Effector memory CD4-positive, alpha-beta T cell (primary cell): ENCODE measurements around the gene SPINK4.

Source experiments
- DNase-seq, 3 donors: peaks; one replicate each; pipeline ENCODE4 v3.0.0-alpha.2; 2020
- H3K27ac ChIP-seq: 2 replicates; pipeline ENCODE4 v1.7.0; 2013; ENCODE audit warnings: mild to moderate bottlenecking, low read length, moderate library complexity; ENCODE audit not compliant: insufficient read depth, poor library complexity, severe bottlenecking
- H3K27me3 ChIP-seq: replicated peaks from 2 replicates; pipeline ENCODE4 v1.7.0; 2013; ENCODE audit warnings: mild to moderate bottlenecking, low read length; ENCODE audit not compliant: insufficient read depth, control insufficient read depth, poor library complexity, severe bottlenecking
- H3K36me3 ChIP-seq: 2 replicates; pipeline ENCODE4 v1.7.0; 2013; ENCODE audit warnings: mild to moderate bottlenecking, low read length, moderate library complexity; ENCODE audit not compliant: control insufficient read depth, insufficient read depth
- H3K4me1 ChIP-seq: 2 replicates; pipeline ENCODE4 v1.7.0; 2013; ENCODE audit warnings: low read length, mild to moderate bottlenecking; ENCODE audit not compliant: control insufficient read depth, insufficient read depth, poor library complexity, severe bottlenecking
- H3K4me3 ChIP-seq: 2 replicates; pipeline ENCODE4 v1.7.0; 2013; ENCODE audit warnings: low read length, low read depth, mild to moderate bottlenecking; ENCODE audit not compliant: insufficient read depth, poor library complexity, severe bottlenecking
- H3K9me3 ChIP-seq: 2 replicates; pipeline ENCODE4 v1.7.0; 2013; ENCODE audit warnings: mild to moderate bottlenecking, low read length, moderate library complexity; ENCODE audit not compliant: control insufficient read depth

Gene SPINK4

GRCh38 chr9:33242609-33243134 is 2.7 kb downstream of the SPINK4 start:
- no peaks in the 10 kb centered on the region for H3K36me3 ChIP-seq
- no peak overlapping the region for H3K4me3 ChIP-seq
- no peak for DNase-seq

GRCh38 chr9:33244137-33244784 is 4.3 kb downstream of the SPINK4 start:
- no peak overlapping the region for H3K4me3 ChIP-seq
- no peaks in the 10 kb centered on the region for H3K27me3 ChIP-seq
- H3K9me3 ChIP-seq, result no peaks in the 10 kb centered on the region
- no peaks in the 10 kb centered on the region for H3K4me1 ChIP-seq
- H3K36me3 ChIP-seq, result no peaks in the 10 kb centered on the region
- no peak overlapping the region for H3K27ac ChIP-seq
- no peak for DNase-seq

More at GRCh38 chr9:33242609-33243134, 2.7 kb downstream of the SPINK4 start:
- no peaks in the 10 kb centered on the region for H3K27me3 ChIP-seq
- no peak overlapping the region for H3K27ac ChIP-seq
- no peaks in the 10 kb centered on the region for H3K4me1 ChIP-seq
- H3K9me3 ChIP-seq, result no peaks in the 10 kb centered on the region

- no peak overlapping the region for H3K4me3 ChIP-seq
- no peak for DNase-seq
Observed at GRCh38 chr9:33245341-33245740, 5.4 kb downstream of the SPINK4 start.

GRCh38 chr9:33246269-33246860 is 6.4 kb downstream of the SPINK4 start:
- H3K4me3 ChIP-seq, result no peak overlapping the region

More at GRCh38 chr9:33245341-33245740, 5.4 kb downstream of the SPINK4 start:
- no peaks in the 10 kb centered on the region for H3K27me3 ChIP-seq
- no peak overlapping the region for H3K27ac ChIP-seq
- H3K9me3 ChIP-seq, result no peaks in the 10 kb centered on the region
- H3K4me1 ChIP-seq, result no peaks in the 10 kb centered on the region
- H3K36me3 ChIP-seq, result no peaks in the 10 kb centered on the region

GRCh38 chr9:33248606-33249005 is 8.6 kb downstream of the SPINK4 start:
- no peak for DNase-seq
- no peaks in the 10 kb centered on the region for H3K9me3 ChIP-seq
- H3K36me3 ChIP-seq, result peaks cover 10% of the 10 kb centered on the region
- H3K27me3 ChIP-seq, result no peaks in the 10 kb centered on the region
- H3K27ac ChIP-seq, result no peak overlapping the region
- H3K4me3 ChIP-seq, result no peak overlapping the region
- H3K4me1 ChIP-seq, result no peaks in the 10 kb centered on the region

More at GRCh38 chr9:33246269-33246860, 6.4 kb downstream of the SPINK4 start:
- no peak for DNase-seq
- H3K9me3 ChIP-seq, result no peaks in the 10 kb centered on the region
- no peaks in the 10 kb centered on the region for H3K36me3 ChIP-seq
- H3K27me3 ChIP-seq, result no peaks in the 10 kb centered on the region
- no peaks in the 10 kb centered on the region for H3K4me1 ChIP-seq
- H3K27ac ChIP-seq, result no peak overlapping the region

GRCh38 chr9:33249087-33249658 is 9.2 kb downstream of the SPINK4 start:
- Histone ChIP-seq H3K27ac (no peak overlapping the region), H3K4me3 (no peak overlapping the region), H3K36me3 (peaks cover 12% of the 10 kb centered on the region), H3K9me3 (no peaks in the 10 kb centered on the region), H3K4me1 (no peaks in the 10 kb centered on the region), H3K27me3 (no peaks in the 10 kb centered on the region)
- DNase-seq, result no peak

- H3K9me3 ChIP-seq, result no peaks in the 10 kb centered on the region
- no peak for DNase-seq
- H3K27ac ChIP-seq, result no peak overlapping the region
- no peak overlapping the region for H3K4me3 ChIP-seq
- H3K4me1 ChIP-seq, result no peaks in the 10 kb centered on the region
- H3K27me3 ChIP-seq, result no peaks in the 10 kb centered on the region
- H3K36me3 ChIP-seq, result peaks cover 21% of the 10 kb centered on the region
Observed at GRCh38 chr9:33249983-33250382, 10.0 kb downstream of the SPINK4 start.

- Histone ChIP-seq H3K27me3 (no peaks in the 10 kb centered on the region), H3K4me1 (no peaks in the 10 kb centered on the region), H3K27ac (no peak overlapping the region), H3K9me3 (no peaks in the 10 kb centered on the region), H3K36me3 (peaks cover 26% of the 10 kb centered on the region), H3K4me3 (no peak overlapping the region)
- no peak for DNase-seq
Observed at GRCh38 chr9:33250458-33250995, 10.6 kb downstream of the SPINK4 start.

GRCh38 chr9:33254211-33254610 is 14.2 kb downstream of the SPINK4 start:
- Histone ChIP-seq H3K27ac (no peak overlapping the region), H3K27me3 (no peaks in the 10 kb centered on the region), H3K4me1 (no peaks in the 10 kb centered on the region), H3K4me3 (no peak overlapping the region), H3K36me3 (peaks cover 54% of the 10 kb centered on the region), H3K9me3 (no peaks in the 10 kb centered on the region)
- no peak for DNase-seq

GRCh38 chr9:33255014-33255413 is 15.0 kb downstream of the SPINK4 start:
- Histone ChIP-seq H3K4me1 (no peaks in the 10 kb centered on the region), H3K36me3 (peaks cover 62% of the 10 kb centered on the region), H3K9me3 (no peaks in the 10 kb centered on the region), H3K27ac (no peak overlapping the region), H3K27me3 (no peaks in the 10 kb centered on the region), H3K4me3 (no peak overlapping the region)
- DNase-seq, result no peak
